Tibial artery (tissue), 4 donors: ENCODE data around the gene FAM168B.

ENCODE experiments used
- DNase-seq, 2 donors: peaks; one replicate each; pipeline ENCODE4 v3.0.0-alpha.2; 2019
- H3K27ac ChIP-seq, 2 donors: fragments of 200-600 bp; sonication (generic) in 1 of 2; 1 replicate in 1 of 2; 2 replicates in 1 of 2; pipeline ENCODE4 v1.5.1; 2018 to 2019; ENCODE audit warnings: mild to moderate bottlenecking in 1 of 2
- H3K27me3 ChIP-seq, 2 donors: fragments of 200-600 bp; sonication (generic) in 1 of 2; one replicate each; pipeline versions ENCODE4 v1.5.1 to v1.6.0; 2016 to 2019
- H3K36me3 ChIP-seq, 3 donors: fragments of 200-600 bp; sonication (generic) in 2 of 3; one replicate each; pipeline ENCODE4 v1.5.1; 2016 to 2019; ENCODE audit warnings: mild to moderate bottlenecking in 2 of 3
- H3K4me1 ChIP-seq, 4 donors: fragments of 200-600 bp; sonication (generic) in 2 of 4; 1 replicate in 3 of 4; 2 replicates in 1 of 4; pipeline ENCODE4 v1.5.1; 2016 to 2019
- H3K4me3 ChIP-seq, 2 donors: fragments of 200-600 bp; sonication (generic) in 1 of 2; 1 replicate in 1 of 2; 2 replicates in 1 of 2; pipeline ENCODE4 v1.5.1; 2018 to 2019; ENCODE audit warnings: mild to moderate bottlenecking in 2 of 2
- H3K9me3 ChIP-seq, 3 donors: fragments of 200-600 bp; sonication (generic) in 1 of 3; one replicate each; pipeline ENCODE4 v1.5.1; 2016 to 2019
- intact Hi-C: fragments of 100-400 bp; cut with DNase I; formaldehyde crosslinking; loops from one replicate; pipeline ENCODE4 v1.15.0; 2023; ENCODE audit warnings: low total_unique reads
- TF ChIP-seq, protein P1 (sequence below), 2 experiments: fragments of 200-600 bp in 1 of 2; fragments of 450-650 bp in 1 of 2; IDR thresholded peaks; one replicate each; pipeline ENCODE4 v1.5.1; 2017 to 2019; ENCODE audit warnings: antibody characterized with exemption in 2 of 2, mild to moderate bottlenecking in 1 of 2, moderate library complexity in 1 of 2

FAM168B gene

DNA sequence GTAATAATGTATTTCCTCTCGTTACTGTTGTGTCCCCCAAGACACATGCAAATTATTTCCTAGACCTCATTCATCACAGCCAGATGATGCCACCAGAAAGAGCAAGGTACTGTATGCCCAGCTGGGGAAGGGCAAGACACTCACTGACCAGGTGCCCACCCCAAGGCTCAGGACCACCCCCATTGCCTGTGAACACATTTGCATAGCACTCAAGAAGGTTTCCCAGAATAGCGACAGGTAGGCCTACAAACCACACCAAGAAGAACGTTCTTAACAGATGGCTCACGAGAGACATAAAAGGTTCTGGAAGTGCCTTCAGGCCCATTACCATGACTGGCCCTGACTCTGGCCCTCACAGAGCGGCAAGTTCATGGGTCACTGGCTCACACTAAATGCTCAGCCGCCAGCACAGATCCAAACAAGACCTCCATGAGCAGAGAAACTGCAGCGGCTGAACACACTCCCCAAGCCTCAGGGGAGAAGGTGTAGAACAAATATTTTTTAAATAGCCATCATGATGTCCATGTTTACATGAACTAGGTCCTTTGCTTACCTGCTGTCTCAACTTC is 44.0 kb downstream of the FAM168B start:
- Histone ChIP-seq H3K27ac (no peak overlapping the region), H3K27me3 (no peaks in the 10 kb centered on the region), H3K4me3 (no peak overlapping the region), H3K9me3 (no peaks in the 10 kb centered on the region), H3K4me1 (peaks cover 0 to 3% (median 0%) of the 10 kb centered on the region in 4 donors), H3K36me3 (peaks cover 61 to 86% (median 75%) of the 10 kb centered on the region in 3 donors)
- TF ChIP-seq, protein P1, sequence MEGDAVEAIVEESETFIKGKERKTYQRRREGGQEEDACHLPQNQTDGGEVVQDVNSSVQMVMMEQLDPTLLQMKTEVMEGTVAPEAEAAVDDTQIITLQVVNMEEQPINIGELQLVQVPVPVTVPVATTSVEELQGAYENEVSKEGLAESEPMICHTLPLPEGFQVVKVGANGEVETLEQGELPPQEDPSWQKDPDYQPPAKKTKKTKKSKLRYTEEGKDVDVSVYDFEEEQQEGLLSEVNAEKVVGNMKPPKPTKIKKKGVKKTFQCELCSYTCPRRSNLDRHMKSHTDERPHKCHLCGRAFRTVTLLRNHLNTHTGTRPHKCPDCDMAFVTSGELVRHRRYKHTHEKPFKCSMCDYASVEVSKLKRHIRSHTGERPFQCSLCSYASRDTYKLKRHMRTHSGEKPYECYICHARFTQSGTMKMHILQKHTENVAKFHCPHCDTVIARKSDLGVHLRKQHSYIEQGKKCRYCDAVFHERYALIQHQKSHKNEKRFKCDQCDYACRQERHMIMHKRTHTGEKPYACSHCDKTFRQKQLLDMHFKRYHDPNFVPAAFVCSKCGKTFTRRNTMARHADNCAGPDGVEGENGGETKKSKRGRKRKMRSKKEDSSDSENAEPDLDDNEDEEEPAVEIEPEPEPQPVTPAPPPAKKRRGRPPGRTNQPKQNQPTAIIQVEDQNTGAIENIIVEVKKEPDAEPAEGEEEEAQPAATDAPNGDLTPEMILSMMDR (IDR thresholded peaks at IDR 0.05): no peak
- intact Hi-C loops: no loop called here
- DNase-seq: no peak

DNA sequence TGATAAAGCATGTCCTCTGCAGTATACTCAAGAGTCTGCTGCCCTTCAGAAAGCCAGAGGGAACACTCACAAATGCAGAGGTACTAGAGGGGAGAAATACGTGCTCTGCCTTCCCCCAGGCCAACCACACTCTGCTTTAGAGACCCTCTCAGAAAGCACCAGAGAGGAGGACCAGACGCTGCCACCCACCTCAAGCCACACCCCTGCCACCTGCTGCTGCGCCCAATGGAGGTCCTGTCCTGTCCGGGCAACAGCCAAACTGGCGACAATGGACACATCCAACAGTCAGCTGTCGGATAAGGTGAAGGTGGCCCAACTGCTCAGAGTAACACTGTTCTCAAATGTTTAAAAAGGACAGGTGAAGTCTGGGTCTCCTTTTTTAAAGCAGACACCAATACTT is 44.6 kb downstream of the FAM168B start:
- no peak for DNase-seq
- TF ChIP-seq, protein P1 (IDR thresholded peaks at IDR 0.05): no peak

DNA sequence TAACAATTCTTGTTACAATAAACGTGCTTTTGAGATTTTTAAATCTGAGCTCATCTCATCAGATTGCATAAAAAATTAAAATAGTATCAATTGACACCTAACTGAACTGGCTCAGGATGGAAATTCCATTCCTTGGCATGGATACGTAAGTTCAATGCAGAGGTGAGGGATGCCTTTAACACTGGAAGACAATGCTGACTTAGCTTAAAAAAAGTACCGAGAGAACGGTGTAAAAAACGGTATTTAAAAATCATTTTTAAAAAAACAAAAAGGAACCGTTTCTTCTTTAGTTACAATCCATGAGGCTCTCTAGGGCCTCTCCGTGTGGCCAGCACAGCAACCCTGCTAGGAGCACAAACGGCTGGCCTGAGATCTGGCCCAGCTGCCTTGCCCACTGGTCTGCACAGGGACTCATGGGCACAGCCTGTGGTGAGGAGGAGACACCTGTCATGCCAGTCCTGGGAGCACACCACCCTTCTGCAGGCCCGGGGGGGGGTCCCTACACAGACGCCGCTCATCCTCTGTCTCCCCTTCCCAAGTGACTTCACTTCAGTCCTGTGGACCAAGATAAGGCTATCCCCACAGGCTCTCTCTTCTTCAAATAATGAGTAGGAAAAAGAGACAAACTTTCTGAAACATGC is 45.2 kb downstream of the FAM168B start:
- peaks cover 61 to 74% (median 66%) of the 10 kb centered on the region in 3 donors for H3K36me3 ChIP-seq
- no peak for DNase-seq

More for the DNA sequence above, 44.6 kb downstream of the FAM168B start:
- Histone ChIP-seq H3K27me3 (no peaks in the 10 kb centered on the region), H3K4me1 (peaks cover 0 to 3% (median 0%) of the 10 kb centered on the region in 4 donors), H3K36me3 (peaks cover 61 to 80% (median 72%) of the 10 kb centered on the region in 3 donors), H3K4me3 (no peak overlapping the region), H3K27ac (no peak overlapping the region), H3K9me3 (no peaks in the 10 kb centered on the region)
- intact Hi-C loops: no loop called here

DNA sequence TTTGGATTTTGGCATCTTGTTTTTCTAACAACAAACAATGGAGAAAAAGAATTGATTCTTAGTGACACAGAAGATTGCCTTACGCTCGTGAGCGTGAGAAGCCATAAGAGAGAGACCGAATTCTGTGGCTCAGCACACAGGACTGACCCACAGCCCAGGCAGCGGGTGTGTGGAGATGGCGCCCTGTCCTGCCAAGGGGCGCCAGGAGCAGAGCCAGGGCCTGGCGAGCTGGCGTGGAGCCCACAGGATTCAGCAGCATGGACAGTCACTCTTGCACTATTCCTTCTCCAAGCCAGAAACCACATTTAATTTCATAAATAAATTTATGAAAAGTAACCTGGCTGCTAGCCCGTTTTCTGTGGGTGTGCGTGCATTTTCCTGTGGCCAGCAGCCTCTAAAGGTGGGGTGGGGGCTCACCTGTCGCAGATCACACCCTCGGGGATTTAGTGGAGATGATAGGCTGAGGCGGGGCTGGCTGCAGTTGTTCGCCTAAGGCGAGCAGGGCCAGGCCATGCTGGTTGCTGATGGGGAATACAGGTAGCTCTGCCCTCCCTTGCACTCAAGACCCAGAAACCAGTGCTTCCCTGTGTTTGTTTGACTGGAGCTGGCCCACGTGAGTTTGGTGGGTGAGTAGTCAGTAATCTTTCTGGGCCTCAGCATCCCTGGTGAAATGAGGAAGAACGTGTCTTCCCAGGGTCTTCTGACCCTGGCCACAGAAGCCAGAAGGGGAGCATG is 46.2 kb downstream of the FAM168B start:
- peaks cover 0 to 3% (median 0%) of the 10 kb centered on the region in 4 donors for H3K4me1 ChIP-seq
- H3K36me3 ChIP-seq: peaks cover 51 to 65% (median 56%) of the 10 kb centered on the region in 3 donors
- H3K27ac ChIP-seq: no peak overlapping the region
- TF ChIP-seq, protein P1 (IDR thresholded peaks at IDR 0.05): no peak
- no peak for DNase-seq
- H3K27me3 ChIP-seq: no peaks in the 10 kb centered on the region
- H3K9me3 ChIP-seq: no peaks in the 10 kb centered on the region
- H3K4me3 ChIP-seq: no peak overlapping the region
- intact Hi-C loops: no loop called here

More for the DNA sequence above, 45.2 kb downstream of the FAM168B start:
- Histone ChIP-seq H3K9me3 (no peaks in the 10 kb centered on the region), H3K4me3 (no peak overlapping the region), H3K27me3 (no peaks in the 10 kb centered on the region), H3K4me1 (peaks cover 0 to 3% (median 0%) of the 10 kb centered on the region in 4 donors), H3K27ac (no peak overlapping the region)
- intact Hi-C loops: no loop called here
- TF ChIP-seq, protein P1 (IDR thresholded peaks at IDR 0.05): no peak

DNA sequence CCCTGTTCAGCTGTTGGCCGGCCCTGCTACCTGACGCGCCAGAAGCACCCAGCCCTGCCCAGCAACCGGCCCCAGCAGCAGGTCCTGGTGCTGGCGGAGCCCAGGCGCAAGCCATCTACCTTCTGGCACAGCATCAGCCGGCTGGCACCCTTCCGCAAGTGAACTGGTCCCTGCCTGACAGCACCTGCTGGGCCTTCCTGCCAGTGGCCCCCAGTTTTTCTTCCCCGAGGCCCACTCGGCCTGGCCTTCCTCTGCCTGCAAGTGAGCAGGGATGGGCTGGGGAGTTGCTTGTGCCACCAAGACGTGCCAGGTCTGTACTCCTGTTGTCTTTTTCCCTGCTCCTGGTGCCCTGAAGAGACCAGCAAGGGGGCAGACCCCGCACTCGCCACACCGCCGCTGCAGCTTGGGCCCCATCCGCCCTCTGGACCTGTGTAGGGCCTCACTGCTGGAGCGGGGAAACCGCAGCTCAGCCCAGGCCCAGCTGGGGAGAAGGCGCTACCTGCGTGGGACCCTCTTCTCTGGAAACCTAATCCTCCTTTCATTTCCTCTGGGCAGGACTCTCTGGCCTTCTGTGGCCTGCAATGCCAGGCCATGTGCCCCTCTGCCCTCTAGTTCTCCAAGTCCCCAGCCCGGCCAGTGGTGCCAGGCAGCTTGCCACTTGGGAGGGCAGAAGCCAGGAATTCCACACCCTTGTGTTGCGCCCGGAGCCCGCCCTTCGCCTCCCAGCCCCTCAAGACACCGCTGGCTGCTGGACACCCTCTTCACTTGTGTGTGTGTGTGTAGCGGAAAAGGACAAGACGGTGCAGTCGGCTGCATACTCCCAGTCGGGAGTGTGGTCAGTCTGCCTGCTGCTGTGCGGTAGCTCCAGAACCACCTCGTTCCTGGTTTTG is 47.0 kb downstream of the FAM168B start:
- intact Hi-C loops: no loop called here
- H3K4me1 ChIP-seq: peaks cover 0 to 3% (median 0%) of the 10 kb centered on the region in 4 donors
- H3K4me3 ChIP-seq: no peak overlapping the region
- H3K27me3 ChIP-seq: no peaks in the 10 kb centered on the region
- peaks cover 43 to 60% (median 51%) of the 10 kb centered on the region in 3 donors for H3K36me3 ChIP-seq
- no peaks in the 10 kb centered on the region for H3K9me3 ChIP-seq
- no peak for DNase-seq
- H3K27ac ChIP-seq: no peak overlapping the region
- TF ChIP-seq, protein P1 (IDR thresholded peaks at IDR 0.05): no peak
